Suprapubic skin (tissue), 3 donors: ENCODE data around the gene TPK1.

Experiments
- CTCF ChIP-seq, 2 donors: fragments of 200-600 bp in 1 of 2; fragments of 450-650 bp in 1 of 2; sonication (generic) in 1 of 2; IDR thresholded peaks; one replicate each; pipeline ENCODE4 v1.5.1; 2016 to 2019; ENCODE audit warnings: antibody characterized with exemption in 2 of 2, mild to moderate bottlenecking in 1 of 2, moderate library complexity in 1 of 2
- EP300 ChIP-seq: sonication (generic); formaldehyde crosslinking; IDR thresholded peaks from one replicate; pipeline ENCODE4 v1.6.1; 2017; ENCODE audit warnings: antibody characterized with exemption
- POLR2A ChIP-seq, 2 donors: fragments of 450-650 bp; IDR thresholded peaks; one replicate each; pipeline ENCODE4 v1.6.1; 2017; ENCODE audit warnings: antibody characterized with exemption in 2 of 2, mild to moderate bottlenecking in 2 of 2, moderate library complexity in 2 of 2

GRCh38 chr7:144775749-144776148 lies 60.1 kb downstream of the TPK1 start:
- no peak for TF ChIP-seq CTCF (IDR thresholded peaks at IDR 0.05)
- no peak for TF ChIP-seq POLR2A (IDR thresholded peaks at IDR 0.05)
- no peak for TF ChIP-seq EP300
